NCI-H128 (cell line): ENCODE measurements around the gene CCNY.

Source experiments
- DNase-seq: peaks from one replicate; lab custom pipeline; 2025; ENCODE audit not compliant: unreplicated experiment; lab: John Stamatoyannopoulos, UW

CCNY gene

GRCh38 chr10:35608328-35608672 is 272.0 kb downstream of the CCNY start:
- DNase-seq: no peak

DNA sequence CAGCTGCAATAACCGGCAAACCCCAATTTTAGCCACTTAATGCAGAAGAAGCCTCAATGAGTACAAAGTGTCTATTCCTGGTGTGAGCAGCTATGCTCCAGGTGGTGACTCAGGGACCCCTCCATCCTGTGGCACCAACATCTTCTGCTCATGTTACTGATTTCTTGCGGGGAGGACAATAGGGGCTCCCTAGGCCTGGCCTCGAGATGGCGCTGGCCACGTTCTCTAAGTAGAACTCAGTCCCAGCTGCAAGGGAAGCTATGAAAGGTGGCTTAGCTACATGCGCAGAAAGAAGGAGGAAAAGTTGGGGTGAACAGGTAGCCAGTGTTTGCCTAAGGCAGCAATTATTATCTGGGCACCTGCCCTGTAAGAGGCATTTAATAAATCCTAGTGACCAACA is 275.4 kb downstream of the CCNY start:
- no peak for DNase-seq

DNA sequence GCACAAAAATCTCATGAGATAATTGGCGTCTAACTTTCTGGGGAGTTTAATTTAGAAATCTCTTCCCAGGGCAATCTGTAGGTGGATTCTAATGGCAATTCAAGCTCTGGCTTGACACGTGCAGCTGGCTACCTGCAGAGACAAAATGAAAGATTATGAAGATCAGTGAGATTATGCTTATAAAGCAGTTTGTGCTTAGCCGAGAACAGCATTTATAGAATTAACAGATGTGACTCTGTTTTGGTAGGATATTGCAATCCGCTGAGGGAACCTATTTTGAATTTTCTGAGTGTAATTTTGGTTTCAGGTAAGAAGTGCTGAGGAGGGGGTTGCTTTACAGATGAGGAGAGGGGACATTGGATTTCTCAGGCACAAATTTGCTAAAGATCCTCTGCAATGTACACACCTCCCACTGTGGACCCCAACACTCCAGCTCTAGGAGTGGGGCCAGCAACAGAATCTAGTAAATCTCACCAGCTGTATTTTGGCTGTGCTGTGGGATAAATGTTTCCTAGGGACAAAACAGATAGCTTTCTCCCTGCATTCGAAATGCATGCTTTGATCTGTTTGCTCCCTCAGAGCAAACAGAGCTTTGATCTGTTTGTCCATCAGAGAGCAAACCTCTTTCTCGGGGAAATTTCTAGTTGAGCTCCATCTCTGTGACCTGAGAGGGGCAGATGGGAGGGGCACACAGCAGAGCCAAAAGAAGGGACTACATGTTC is 276.2 kb downstream of the CCNY start:
- DNase-seq: no peak

GRCh38 chr10:35613107-35613440 is 276.8 kb downstream of the CCNY start:
- DNase-seq: no peak

GRCh38 chr10:35613597-35614226 is 277.4 kb downstream of the CCNY start:
- DNase-seq: no peak

GRCh38 chr10:35614312-35614711 is 278.0 kb downstream of the CCNY start:
- no peak for DNase-seq
